ENCODE results near the gene TNNC2.

- TF ChIP-seq CTCF (IDR thresholded peaks at IDR 0.05 in 8 of 11, conservative IDR thresholded peaks at IDR 0.05 in 3 of 11) = no peak
- TF ChIP-seq POLR2AphosphoS5 (IDR thresholded peaks at IDR 0.05) = no peak
- TF ChIP-seq POLR2A (IDR thresholded peaks at IDR 0.05) = no peak
Observed at GRCh38 chr20:45780159-45780558, 47.0 kb downstream of the TNNC2 start.

Measured in spleen (tissue), 7 donors.